GM20431 (cell line): ENCODE measurements around the gene CTF1.

ENCODE experiments used
- in situ Hi-C: fragments of 300-500 bp; cut with MseI, MboI; formaldehyde crosslinking; loops from one replicate; pipeline ENCODE4 v1.15.0; 2020; ENCODE audit warnings: low sequenced_read_pairs; ENCODE audit not compliant: unreplicated experiment

The CTF1 gene

GRCh38 chr16:30949650-30950515, 53.5 kb downstream of the CTF1 start:
- in situ Hi-C loops = no loop called here

- in situ Hi-C loops = no loop called here
These were observed 54.2 kb downstream of the CTF1 start for GRCh38 chr16:30950516-30951065.

GRCh38 chr16:30951193-30951592, 54.8 kb downstream of the CTF1 start:
- in situ Hi-C loops = no loop called here

- in situ Hi-C loops = no loop called here
These were observed 55.3 kb downstream of the CTF1 start for GRCh38 chr16:30951750-30952149.

GRCh38 chr16:30953111-30953510, 56.7 kb downstream of the CTF1 start:
- in situ Hi-C loops = no loop called here
